Measurements from ENCODE around the gene TTYH2.

The TTYH2 gene

DNA sequence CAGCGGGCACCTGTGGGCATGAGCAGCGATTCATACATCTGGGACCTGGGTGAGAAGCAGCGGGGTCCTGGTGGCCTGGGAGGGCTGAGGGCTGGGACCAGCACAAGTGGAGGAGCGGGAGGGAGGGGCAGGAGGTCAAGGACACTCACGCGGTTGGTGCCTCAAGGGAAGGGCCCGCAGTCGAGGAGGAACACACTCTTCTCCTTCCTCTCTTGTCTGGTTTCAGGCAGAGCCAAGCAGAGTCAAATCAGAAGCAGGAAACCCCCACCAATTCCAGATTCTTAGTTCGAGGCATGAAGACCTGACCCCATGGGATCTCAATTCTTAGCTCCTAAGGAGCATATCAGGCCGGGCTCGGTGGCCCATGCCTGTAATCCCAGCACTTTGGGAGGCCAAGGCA, 76.3 kb downstream of the TTYH2 start:
- no peak for DNase-seq (ENCODE audit: low read depth in 2 of 2)

GRCh38 chr17:74290340-74290739, 77.0 kb downstream of the TTYH2 start:
- DNase-seq (ENCODE audit: low read depth in 2 of 2) = no peak

GRCh38 chr17:74292495-74292894, 79.1 kb downstream of the TTYH2 start:
- no peak for DNase-seq (ENCODE audit: low read depth in 2 of 2)

DNA sequence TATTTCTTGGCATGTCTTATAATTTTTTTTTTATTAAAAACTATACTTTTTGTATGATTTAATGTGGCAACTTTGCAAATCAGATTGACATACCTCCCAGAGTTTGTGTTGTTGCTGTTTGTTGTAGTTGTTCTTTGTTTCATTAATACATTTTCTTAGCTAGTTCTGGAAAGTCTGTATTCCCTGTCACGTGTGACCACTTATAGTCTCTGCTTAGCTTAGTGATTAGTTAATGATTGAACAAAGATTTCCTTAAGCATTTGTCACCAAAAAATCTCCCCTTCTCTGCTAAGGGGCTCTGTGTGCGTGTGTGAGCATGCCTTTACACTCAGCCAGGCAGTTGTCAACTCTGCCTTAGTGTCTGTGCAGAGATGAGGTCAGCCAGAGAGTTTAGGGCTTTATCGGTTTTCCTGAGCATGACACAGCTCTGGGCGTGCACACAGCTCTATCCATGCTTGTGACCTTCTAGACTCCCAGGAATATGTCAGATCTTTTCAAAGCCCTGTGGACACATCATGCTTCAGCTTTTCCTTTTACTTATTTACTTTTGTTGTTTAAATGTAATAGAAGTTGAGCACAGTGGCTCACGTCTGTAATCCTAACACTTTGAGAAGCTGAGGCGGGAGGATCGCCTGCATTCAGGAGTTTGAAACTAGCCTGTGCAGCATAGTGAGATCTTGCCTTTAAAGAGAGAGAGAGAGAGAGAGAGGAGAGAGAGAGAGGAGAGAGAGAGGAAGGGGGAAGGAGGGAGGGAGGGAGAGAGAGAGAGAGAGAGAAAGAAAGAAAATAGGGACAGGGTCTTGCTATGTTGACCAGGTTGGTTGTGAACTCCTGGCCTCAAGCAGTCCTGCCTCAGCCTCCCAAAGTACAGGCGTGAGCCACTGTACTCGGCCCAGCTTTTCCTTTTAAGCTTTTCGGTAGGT, 82.5 kb downstream of the TTYH2 start:
- DNase-seq (ENCODE audit: low read depth in 2 of 2) = no peak

DNA sequence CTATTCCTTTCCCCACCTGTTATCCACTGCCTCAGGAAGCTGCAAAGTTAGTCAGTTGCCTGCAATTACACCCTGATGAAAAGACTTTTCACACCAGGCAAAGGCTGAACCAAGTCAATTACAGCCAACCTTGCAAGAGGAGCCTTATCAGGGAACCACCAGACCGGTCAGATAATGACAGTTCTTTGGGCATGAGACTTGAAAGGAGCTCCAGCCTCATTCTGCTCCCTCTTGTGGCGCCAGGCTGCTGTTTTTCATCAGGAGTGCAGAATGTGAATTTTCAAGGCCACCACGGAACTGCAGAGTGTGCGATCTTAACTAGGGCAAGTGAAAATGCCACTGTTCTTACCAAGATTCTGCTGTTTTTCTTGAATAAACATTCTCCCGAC, 83.2 kb downstream of the TTYH2 start:
- DNase-seq (ENCODE audit: low read depth in 2 of 2) = peak in 1 of 2 donors; percentile 15

DNA sequence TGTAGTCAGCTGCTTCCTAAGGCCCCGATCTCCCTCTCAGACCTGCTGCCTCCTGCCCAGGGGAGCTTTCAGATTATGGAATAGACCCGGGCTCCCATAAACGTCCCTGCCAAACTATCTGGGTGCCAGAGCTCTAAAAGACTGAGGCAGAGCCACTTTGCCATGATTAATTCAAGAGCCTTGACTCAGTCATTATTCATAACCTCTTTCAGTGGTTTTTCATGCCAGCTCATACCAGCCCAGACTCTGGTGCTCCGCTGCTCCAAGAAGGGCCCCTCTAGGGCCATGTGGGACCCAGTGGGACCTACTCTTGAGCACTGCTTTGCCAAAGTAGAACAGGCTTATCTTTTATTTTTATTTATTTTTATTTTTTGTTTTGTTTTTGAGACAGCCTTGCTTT, 84.6 kb downstream of the TTYH2 start:
- DNase-seq (ENCODE audit: low read depth in 2 of 2) = no peak

- no peak for DNase-seq (ENCODE audit: low read depth in 2 of 2)
Observed at GRCh38 chr17:74298778-74299177, 85.4 kb downstream of the TTYH2 start.

GRCh38 chr17:74299226-74300009, 86.0 kb downstream of the TTYH2 start:
- DNase-seq (ENCODE audit: low read depth in 2 of 2) = no peak

- DNase-seq (ENCODE audit: low read depth in 2 of 2) = no peak
Observed at GRCh38 chr17:74303305-74303704, 89.9 kb downstream of the TTYH2 start.

DNA sequence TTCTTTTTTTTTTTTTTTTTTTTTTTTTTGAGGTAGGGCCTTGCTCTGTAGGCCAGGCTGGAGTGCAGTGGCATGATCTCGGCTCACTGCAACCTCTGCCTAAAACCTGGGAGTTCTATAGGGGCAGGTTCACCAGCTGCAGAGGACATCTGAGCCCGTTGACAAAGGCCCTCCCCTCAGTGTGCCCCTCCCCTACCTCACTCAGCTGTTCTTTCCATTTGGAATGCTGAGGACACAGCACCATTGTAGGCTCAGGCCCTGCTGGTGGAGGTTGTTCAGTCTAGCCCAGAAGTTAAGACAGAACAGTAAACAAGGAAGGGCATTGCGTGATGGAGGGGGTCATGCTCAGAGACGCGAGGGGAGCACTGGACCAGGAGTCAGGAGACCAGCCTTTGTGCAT, 90.8 kb downstream of the TTYH2 start:
- no peak for DNase-seq (ENCODE audit: low read depth in 2 of 2)

- DNase-seq (ENCODE audit: low read depth in 2 of 2) = no peak
Observed at GRCh38 chr17:74305865-74306654, 92.7 kb downstream of the TTYH2 start.

- no peak for DNase-seq (ENCODE audit: low read depth in 2 of 2)
Observed at GRCh38 chr17:74307984-74308773, 94.8 kb downstream of the TTYH2 start.

GRCh38 chr17:74309902-74310301, 96.5 kb downstream of the TTYH2 start:
- DNase-seq (ENCODE audit: low read depth in 2 of 2) = no peak

All from stimulated activated CD4-positive, alpha-beta T cell treated with anti-CD3 and anti-CD28 coated beads, Interleukin-1b, Interleukin-23, amount 100 ng/mL, for 1 hour (primary cell).